HG02973 (cell line): ENCODE results near the gene BCL6.

ENCODE experiments used
- ATAC-seq: cut with Tn5 transposase; IDR thresholded peaks from one replicate; pipeline ENCODE4 v1.9.1; 2021; ENCODE audit warnings: moderate library complexity; ENCODE audit not compliant: unreplicated experiment

The BCL6 gene

GRCh38 chr3:187739094-187739560 is 6.1 kb downstream of the BCL6 start:
- no peak for ATAC-seq

GRCh38 chr3:187738331-187739093 is 6.8 kb downstream of the BCL6 start:
- peak; percentile 44 for ATAC-seq

GRCh38 chr3:187738071-187738330 is 7.3 kb downstream of the BCL6 start:
- ATAC-seq = no peak

- ATAC-seq = no peak
Measured at GRCh38 chr3:187737368-187738070, 7.7 kb downstream of the BCL6 start.

- no peak for ATAC-seq
Measured at GRCh38 chr3:187737006-187737367, 8.3 kb downstream of the BCL6 start.

DNA sequence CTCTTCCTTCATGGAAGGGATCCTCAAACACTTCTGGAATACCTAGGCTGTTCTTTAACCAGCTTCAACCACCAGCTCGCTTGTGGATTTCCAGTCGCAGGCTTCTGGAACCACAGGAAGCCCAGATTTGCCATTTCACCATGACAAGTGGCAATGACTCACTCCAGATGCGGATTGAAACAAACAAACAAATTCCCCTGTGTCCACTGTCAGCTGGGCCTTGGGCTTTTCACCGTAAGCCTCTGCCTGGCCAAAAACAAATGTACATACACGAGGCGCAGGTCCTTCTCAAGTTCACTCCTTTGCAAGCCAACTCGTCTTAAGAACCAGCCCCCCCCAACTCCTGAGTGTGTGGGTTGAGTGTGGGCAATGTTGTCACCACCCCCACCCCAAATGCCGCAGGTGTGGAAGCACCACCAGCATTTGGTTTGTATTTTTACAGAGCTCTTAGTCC is 8.8 kb downstream of the BCL6 start:
- ATAC-seq = no peak

DNA sequence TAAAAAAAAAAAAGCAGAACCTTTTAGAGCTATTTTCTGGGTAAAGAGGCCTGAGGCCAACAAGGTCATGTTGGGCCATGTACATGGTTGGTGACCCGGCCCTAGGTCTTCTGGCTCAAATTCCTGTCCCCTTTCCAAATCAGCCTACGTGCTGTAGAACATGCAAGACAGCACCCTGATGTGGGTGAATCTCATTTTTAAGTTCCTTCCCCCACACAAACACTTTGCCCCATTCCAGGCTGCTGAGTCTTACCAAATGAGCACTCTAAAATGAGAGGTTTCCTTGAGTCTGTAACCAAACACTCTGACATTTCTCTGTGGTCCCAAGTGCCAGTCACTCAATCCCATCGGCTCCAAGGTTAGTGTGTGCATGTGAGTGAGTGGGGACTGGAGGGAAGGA is 9.4 kb downstream of the BCL6 start:
- no peak for ATAC-seq

- ATAC-seq = no peak
Measured at GRCh38 chr3:187735383-187735782, 9.9 kb downstream of the BCL6 start.

- ATAC-seq = no peak
Measured at GRCh38 chr3:187734841-187735240, 10.4 kb downstream of the BCL6 start.

GRCh38 chr3:187733371-187733770 is 11.9 kb downstream of the BCL6 start:
- no peak for ATAC-seq

- no peak for ATAC-seq
Measured at GRCh38 chr3:187729598-187729997, 15.7 kb downstream of the BCL6 start.

DNA sequence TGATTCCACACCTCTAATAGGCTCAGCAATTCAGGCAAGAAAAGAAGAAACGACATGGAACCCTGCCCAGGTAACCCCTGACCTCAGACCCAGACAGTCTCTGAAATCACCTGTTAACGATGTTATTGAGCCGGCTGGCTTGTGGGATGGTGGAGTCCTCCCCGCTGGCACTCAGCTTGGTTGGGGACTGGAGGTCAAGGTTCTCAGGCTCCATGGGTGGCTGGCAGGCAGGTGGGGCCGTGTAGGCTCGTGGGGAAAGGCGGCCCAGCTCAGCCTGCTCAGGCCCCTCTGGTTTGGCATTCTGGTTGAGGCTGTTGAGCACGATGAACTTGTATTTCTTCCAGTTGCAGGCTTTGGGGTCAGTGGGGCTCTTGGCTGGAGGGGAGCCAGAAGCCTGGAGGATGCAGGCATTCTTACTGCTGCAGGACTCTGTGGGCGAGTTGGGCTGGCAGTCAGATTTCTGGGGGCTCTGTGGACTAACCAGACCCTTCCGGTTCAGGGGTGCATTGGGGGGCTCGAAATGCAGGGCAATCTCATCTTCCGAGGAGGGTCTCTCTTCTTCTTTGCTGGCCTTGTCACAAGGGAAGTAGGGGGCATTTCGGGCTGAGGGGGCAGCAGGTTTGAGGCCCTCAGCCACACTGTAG is 16.2 kb downstream of the BCL6 start:
- no peak for ATAC-seq

DNA sequence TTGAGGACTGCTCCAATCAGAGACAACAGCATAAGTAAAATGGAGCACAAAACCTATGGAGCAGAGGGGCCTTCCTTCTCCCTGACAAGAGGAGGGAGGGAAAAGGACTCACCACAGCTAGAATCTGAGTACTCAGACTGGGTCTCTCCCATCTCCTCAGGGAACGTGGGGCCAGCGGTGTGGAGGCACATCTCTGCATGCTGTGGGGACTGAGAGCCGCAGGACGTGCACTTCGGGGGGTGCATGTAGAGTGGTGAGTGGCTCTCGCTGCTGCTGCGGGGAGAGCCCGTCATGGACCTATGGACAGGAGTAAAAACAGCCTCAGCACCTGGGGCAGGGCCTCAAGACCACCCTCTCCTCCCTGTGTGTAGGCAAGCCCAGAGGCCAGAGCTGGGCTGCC is 17.0 kb downstream of the BCL6 start:
- no peak for ATAC-seq

DNA sequence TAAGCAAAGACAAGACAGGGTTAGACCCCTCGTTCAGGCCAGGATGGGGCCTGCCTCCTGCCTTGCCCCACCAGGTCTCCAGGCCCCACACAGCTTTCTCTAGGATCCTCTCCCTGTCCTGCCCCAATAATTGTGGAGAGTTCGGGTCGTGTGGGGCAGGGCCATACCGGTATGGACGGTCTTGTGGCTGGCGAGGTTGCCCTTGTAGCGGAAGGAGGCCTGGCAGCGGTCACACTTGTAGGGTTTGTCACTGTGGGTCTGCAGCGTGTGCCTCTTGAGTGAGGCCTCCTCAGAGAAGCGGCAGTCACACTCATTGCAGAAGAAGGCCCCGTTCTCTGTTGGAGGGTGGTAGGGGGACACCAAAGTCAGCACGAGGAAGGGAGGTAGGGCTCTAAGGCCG is 18.7 kb downstream of the BCL6 start:
- ATAC-seq = no peak

DNA sequence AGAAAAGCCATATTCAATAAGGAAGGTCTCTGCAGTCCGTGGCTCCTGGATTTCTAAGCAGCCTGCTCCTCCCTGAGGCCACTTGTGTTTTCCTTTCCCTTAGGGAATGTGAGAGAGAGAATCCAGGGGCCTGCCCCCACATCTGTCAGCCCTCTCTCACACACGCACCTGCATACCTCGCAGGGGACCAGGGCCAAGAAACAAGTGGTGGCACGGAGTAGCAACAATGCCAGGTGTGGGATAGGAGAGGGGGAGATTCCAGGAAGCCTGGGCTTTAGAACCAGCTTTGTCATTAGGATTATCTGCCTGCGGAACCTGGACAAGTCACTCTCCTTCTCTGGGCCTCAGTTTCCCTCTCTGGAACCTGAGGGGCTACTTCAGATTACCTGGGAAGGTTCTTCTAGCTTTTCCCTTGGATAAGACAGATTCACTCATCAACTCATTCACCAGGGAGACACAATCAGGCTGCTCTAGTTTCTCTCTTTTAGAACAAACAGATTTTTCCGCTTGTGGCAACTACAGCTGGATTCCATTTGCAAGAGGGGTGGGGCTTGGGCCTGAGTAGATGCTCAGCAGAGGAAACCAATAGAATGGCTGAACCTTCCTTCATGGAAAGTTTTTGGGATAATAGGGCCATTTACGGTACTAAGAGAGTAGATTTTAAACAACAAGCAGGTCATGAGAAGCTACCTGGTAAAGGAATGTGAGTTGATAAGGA is 19.5 kb downstream of the BCL6 start:
- no peak for ATAC-seq

DNA sequence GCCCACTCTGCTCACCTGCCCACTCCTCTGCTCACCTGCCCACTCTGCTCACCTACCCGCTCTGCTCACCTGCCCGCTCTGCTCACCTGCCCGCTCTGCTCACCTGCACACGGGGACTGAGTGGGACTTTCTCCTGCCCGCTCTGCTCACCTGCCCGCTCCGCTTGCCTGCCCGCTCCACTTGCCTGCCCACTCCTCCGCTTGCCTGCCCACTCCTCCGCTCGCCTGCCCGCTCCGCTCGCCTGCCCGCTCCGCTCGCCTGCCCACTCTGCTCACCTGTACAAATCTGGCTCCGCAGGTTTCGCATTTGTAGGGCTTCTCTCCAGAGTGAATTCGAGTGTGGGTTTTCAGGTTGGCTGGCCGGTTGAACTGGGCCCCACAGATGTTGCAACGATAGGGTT is 20.0 kb downstream of the BCL6 start:
- ATAC-seq = no peak

DNA sequence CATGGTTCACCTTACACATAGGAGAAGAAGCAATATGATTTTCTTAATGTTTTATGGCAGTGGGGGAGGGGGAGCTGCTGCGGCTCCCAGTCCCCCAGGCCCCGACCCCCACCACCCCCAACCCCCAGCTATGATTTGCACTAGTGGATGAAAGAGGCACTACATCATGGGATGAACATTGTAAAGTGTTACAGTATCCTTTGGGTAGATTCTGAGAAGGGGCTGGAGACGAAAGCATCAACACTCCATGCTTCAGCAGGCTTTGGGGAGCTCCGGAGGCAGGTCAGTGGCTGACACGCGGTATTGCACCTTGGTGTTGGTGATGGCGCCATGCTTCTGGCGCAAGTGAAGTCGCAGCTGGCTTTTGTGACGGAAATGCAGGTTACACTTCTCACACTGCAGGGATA is 23.1 kb downstream of the BCL6 start:
- ATAC-seq = no peak

- ATAC-seq = no peak
Measured at GRCh38 chr3:187721055-187721454, 24.2 kb downstream of the BCL6 start.

DNA sequence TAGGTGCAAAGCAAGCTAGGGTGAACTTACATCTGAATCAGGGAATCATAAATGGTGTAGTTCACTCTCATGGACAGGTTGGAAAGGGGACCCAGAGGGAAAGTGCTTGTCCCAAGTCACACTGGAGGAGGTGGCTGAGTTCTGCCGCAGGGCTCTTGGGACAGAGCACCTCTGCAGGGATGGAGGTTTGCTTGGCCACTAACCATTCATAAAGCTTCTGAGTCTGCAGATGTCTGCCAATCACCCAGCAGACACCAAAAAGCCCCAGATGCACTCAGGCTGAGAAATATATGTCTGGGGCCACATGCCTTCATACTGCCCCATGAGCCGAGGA is 25.0 kb downstream of the BCL6 start:
- no peak for ATAC-seq

DNA sequence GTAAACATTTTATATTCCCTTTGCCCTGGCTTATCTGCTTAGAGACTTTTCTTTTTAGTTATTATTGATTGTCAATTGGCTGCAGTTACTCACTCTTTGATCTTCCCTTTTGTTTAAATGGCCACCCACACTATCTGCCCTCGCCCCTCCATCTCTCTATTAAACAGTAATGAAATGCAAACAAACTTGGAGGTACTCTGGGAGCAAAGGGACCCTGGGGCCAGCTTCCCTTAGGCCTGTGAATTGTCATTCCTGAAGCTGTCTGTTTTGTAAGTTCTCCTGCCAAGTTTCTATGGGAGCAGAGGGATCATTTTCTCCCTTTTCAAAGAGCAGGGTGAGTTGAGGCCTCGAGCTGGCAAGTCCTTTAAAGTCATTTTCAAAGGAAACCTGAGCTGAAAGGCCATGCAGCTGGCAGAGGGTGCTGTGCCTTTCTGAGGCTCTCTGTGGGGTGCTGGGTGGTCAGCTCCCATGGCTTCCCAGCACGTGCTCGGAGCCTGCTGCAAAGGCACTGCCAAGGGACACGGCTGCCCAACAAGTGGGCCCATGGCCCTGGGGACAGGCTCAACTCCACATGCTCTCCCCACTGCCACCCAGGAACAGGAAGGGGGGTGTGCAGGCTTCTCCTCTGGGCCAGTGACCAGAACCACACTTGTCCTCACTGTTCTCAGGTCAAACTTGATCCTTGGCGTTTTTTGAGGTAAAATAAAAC is 25.5 kb downstream of the BCL6 start:
- no peak for ATAC-seq

DNA sequence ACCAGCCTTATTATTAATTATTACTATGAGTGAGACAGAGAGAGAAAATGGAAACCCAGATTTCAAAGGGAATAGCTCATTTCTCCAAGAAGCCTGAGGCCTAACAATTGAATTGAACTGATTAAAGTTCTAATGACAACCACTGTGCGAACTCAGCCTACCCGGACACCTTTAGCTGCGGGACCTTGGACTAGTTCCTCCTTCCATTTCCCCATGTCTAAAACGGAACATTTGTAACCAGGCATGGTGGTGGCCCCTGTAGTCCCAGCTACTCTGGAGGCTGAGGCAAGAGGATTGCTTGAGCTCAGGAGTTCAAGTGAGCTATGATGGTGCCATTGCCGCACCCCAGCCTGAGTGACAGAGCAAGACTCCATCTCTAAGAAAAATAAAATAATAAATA is 26.5 kb downstream of the BCL6 start:
- no peak for ATAC-seq
